Measurements from ENCODE around the gene ZEB1.

ZEB1 gene

DNA sequence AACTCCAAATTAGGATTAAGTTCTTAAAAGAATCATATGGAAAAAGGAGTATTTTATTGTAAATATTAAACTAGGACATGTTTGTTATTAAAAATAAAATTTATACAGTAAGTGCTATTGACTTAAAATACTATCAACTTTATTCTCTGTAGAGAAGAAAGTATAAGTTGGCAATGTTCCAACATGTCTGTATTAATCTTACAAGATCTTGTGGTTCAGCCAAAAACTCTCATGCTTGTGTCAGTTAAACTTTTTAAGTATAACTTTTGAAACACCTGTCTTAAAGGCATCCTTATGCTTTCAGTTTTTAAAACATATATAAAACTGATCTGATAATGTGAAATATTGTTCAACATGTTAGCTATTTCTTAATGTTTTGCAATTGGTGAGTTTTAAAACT lies 160.7 kb downstream of the ZEB1 start:
- H3K4me3 ChIP-seq (ENCODE audit: low read depth, low read length): no peak overlapping the region
- no peak for DNase-seq (ENCODE audit: low read depth)
- TF ChIP-seq, protein P1, sequence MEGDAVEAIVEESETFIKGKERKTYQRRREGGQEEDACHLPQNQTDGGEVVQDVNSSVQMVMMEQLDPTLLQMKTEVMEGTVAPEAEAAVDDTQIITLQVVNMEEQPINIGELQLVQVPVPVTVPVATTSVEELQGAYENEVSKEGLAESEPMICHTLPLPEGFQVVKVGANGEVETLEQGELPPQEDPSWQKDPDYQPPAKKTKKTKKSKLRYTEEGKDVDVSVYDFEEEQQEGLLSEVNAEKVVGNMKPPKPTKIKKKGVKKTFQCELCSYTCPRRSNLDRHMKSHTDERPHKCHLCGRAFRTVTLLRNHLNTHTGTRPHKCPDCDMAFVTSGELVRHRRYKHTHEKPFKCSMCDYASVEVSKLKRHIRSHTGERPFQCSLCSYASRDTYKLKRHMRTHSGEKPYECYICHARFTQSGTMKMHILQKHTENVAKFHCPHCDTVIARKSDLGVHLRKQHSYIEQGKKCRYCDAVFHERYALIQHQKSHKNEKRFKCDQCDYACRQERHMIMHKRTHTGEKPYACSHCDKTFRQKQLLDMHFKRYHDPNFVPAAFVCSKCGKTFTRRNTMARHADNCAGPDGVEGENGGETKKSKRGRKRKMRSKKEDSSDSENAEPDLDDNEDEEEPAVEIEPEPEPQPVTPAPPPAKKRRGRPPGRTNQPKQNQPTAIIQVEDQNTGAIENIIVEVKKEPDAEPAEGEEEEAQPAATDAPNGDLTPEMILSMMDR (IDR thresholded peaks at IDR 0.05; ENCODE audit: low read depth, low read length, missing control alignments): no peak

DNA sequence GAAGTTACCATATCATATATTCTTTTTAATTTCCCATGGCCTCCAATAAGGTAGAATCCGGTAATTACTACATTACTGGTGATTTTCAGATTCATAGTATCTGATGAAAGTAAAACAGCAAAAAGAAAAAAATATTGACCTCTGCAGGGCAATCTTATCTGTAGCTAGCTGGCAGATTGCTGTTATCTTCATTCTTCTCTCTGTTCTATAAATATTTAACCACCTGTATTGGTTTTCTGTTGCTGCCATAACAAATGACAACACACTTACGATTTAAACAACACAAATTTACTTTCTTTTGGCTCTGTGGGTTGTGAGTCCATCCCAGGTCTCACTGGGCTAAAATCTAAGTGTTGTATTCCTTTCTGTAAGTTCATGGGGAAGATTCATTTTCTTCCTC lies 164.5 kb downstream of the ZEB1 start:
- no peak for DNase-seq (ENCODE audit: low read depth)
- H3K4me3 ChIP-seq (ENCODE audit: low read depth, low read length): no peak overlapping the region
- TF ChIP-seq, protein P1 (IDR thresholded peaks at IDR 0.05; ENCODE audit: low read depth, low read length, missing control alignments): no peak

DNA sequence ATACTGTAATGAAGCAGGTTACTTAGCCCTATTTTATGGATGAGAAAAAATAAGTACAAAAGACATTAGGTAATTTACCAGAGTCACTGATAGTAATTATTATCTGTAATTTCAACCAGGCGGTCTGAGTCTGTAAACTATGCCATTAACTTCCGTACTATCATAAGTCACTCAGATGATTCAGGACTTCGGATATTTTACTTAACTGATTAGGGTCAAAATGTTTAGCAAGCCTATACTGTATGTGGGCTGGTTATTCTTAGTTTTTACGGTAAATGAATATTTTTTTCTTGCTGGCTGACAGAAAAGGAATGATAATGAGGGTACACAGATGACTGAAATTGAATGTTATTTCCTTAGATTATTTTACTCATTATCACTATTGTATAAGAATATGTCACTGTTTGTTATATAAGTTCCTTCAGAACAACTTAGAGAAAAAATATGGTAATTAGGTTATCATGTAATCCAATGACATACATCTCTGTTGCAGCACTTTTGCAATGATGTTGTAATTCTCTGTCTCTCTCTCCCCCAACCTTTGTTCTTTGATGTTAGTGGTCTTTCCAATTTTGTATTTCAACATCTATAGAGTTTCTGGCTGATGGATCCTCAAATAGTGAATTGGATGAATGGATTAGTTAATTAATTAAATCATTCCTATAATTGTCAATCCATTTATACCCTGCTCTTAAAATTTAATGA lies 165.6 kb downstream of the ZEB1 start:
- no peak overlapping the region for H3K4me3 ChIP-seq (ENCODE audit: low read depth, low read length)
- TF ChIP-seq, protein P1 (IDR thresholded peaks at IDR 0.05; ENCODE audit: low read depth, low read length, missing control alignments): no peak
- DNase-seq (ENCODE audit: low read depth): no peak

DNA sequence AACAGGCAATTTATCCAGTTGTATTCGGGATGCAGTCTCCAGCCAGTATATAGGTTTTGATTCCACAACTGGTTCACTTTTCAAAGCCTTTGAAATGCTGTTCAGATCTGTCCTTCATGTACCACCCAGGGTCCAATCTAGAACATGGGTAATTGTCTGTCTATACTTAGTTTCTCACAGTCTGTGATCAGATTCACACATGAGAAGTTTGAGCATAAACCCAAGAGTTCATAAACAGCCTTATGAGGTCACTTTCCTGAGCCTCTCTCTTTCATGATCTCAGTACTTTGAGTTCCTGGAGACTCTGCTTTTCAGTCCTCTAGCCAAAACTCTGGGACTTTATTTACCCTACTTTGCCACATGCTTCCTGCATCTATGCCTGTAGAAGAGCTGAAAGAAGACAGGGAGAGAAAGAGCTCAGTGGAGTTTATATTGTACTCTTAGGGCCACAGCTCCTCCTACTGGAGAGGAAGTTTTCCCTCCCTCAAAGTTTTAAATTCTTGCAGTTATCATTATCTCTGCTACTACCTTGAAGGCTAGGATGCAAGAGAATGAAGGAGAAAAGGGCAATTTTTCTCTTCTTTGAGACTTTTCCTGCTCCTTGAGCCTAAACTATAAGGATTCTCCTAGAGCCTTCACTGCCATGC lies 172.0 kb downstream of the ZEB1 start:
- DNase-seq (ENCODE audit: low read depth): peak; percentile 12
- H3K4me3 ChIP-seq (ENCODE audit: low read depth, low read length): no peak overlapping the region
- TF ChIP-seq, protein P1 (IDR thresholded peaks at IDR 0.05; ENCODE audit: low read depth, low read length, missing control alignments): peak; percentile 69

DNA sequence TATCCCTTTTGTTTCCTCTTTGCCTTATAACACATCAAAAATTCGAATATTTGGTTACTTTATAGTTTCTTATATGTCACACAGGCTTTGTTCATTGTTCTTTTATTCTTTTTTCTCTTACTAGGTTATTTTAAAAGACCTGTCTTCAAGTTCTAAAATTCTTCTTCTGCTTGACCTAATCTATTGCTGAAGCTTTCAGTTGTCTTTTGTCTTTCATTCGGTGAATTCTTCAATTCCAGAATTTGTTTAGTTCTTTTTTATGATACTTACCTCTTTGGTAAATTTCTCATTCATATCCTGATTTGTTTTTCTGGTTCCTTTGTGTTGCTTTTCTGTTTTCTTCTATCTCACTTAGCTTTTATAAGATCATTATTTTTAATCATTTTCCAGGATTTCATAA lies 188.4 kb downstream of the ZEB1 start:
- TF ChIP-seq, protein P1 (IDR thresholded peaks at IDR 0.05; ENCODE audit: low read depth, low read length, missing control alignments): no peak
- H3K4me3 ChIP-seq (ENCODE audit: low read depth, low read length): no peak overlapping the region
- DNase-seq (ENCODE audit: low read depth): no peak

DNA sequence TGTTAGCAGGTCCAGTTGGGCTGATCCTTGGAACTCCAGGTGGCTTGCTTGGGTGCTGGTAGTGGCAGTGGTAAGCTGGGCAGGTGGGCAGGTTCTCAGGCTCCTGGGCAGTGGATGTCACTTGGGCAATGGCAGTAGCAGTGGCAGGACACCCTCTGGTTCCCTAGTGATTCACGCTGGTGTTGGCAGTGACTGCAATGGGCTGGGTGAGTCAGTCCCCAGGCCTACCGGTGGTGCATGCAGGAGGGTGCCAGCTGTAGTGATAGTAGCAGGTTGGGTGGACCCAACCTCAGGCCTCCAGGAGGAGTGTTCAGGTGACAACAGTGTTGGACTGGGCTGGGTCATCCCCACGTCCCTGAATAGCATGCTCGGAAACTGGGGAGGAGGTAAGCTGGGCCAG lies 189.2 kb downstream of the ZEB1 start:
- no peak for DNase-seq (ENCODE audit: low read depth)
- TF ChIP-seq, protein P1 (IDR thresholded peaks at IDR 0.05; ENCODE audit: low read depth, low read length, missing control alignments): no peak
- H3K4me3 ChIP-seq (ENCODE audit: low read depth, low read length): no peak overlapping the region

DNA sequence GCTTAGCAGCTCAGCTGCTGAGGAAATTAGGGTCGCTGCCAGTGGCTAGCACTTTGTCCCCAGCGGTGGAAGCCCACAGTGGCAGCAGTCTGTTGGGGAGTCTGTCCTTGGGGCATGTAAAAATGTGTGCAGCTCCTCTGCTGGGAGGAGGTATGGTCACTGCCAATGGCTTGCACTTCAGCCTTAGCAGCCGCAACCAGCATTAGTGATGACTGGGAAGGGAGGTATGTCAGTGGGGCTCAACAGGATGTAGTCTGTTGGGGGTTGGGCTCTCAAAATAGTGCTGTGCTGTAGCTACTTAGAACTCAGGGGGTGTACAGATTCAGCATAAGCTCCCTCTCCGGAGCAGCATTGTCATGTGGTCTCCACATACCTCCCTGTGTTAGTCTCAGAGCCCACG lies 189.9 kb downstream of the ZEB1 start:
- no peak overlapping the region for H3K4me3 ChIP-seq (ENCODE audit: low read depth, low read length)
- TF ChIP-seq, protein P1 (IDR thresholded peaks at IDR 0.05; ENCODE audit: low read depth, low read length, missing control alignments): no peak
- DNase-seq (ENCODE audit: low read depth): no peak
